ENCODE results near the gene SKIL. TPM values are rescaled to one million over a fixed set of nuclear protein-coding genes. Genes with fewer than 3 reads are reported as not detected.
A peak's percentile ranks its signal among the peaks of the same experiment; 100 is the strongest.

Gene SKIL
- total RNA-seq, 1 experiment from 2014 or later: 15.1 TPM

GRCh38 chr3:170437696-170438407 is 80.3 kb downstream of the SKIL start:
- no peaks in the 10 kb centered on the region for H3K27me3 ChIP-seq (ENCODE audit: insufficient read depth, low read length)
- ChIA-PET RAD21 (ENCODE audit: low non-redundant PET in 1 of 2, low total read pairs in 2 of 2, uncharacterized antibody in 2 of 2, unreplicated experiment in 2 of 2) (no interaction called here), CTCF (interaction anchor here (0.6 kb wide), 1 partner anchor 24 kb away, joined by 3 read pairs; no protein-coding TSS in a partner anchor), POLR2A (no interaction called here)
- H3K4me1 ChIP-seq (ENCODE audit: control insufficient read depth in 1 of 2, insufficient read depth in 2 of 2, low read length in 2 of 2): no peaks in the 10 kb centered on the region
- no peak overlapping the region for H2AFZ ChIP-seq (ENCODE audit: low read depth, low read length, poor library complexity, severe bottlenecking)
- H3K27ac ChIP-seq (ENCODE audit: low read depth, low read length): no peak overlapping the region
- no peak for DNase-seq (ENCODE audit: low read depth, low spot score)
- H3K9ac ChIP-seq (ENCODE audit: low read length): no peak overlapping the region
- H3K4me2 ChIP-seq (ENCODE audit: low read length): no peak overlapping the region
- no peak overlapping the region for H3K4me3 ChIP-seq (replicated peaks in 1 of 2; ENCODE audit: low read depth in 1 of 2, low read length in 2 of 2)
- no peaks in the 10 kb centered on the region for H3K36me3 ChIP-seq (ENCODE audit: control insufficient read depth in 1 of 2, insufficient read depth in 2 of 2, low read length in 2 of 2)
- no peaks in the 10 kb centered on the region for H4K20me1 ChIP-seq (ENCODE audit: insufficient read depth)
- 0 out of 2 replicates have a peak, but pooled peaks have one; percentile 27 for ATAC-seq
- no peaks in the 10 kb centered on the region for H3K79me2 ChIP-seq (ENCODE audit: insufficient read depth, low read length)
- no peaks in the 10 kb centered on the region for H3K9me2 ChIP-seq (ENCODE audit: insufficient read depth)
- TF ChIP-seq CBX3 (IDR thresholded peaks at IDR 0.05; ENCODE audit: low read depth): no peak
- TF ChIP-seq TCF7L2 (IDR thresholded peaks at IDR 0.05; ENCODE audit: borderline replicate concordance, extremely low read depth, insufficient read depth, insufficient read length): no peak
- TF ChIP-seq SP1 (IDR thresholded peaks at IDR 0.05; ENCODE audit: low read depth): no peak
- no peak for TF ChIP-seq FOSL1 (IDR thresholded peaks at IDR 0.05; ENCODE audit: low read depth)
- no peak for TF ChIP-seq ELF1 (IDR thresholded peaks at IDR 0.05; ENCODE audit: borderline replicate concordance, low read depth)
- TF ChIP-seq SIN3A (IDR thresholded peaks at IDR 0.05; ENCODE audit: low read depth): no peak
- no peak for TF ChIP-seq JUND (IDR thresholded peaks at IDR 0.05)
- TF ChIP-seq RAD21 (IDR thresholded peaks at IDR 0.05; ENCODE audit: low read depth): no peak
- no peak for TF ChIP-seq CTCF (IDR thresholded peaks at IDR 0.05 in 2 of 3, conservative IDR thresholded peaks at IDR 0.05 in 1 of 3; ENCODE audit: borderline replicate concordance in 1 of 3, insufficient read depth in 1 of 3, low read depth in 2 of 3, low read length in 2 of 3)
- no peak for TF ChIP-seq POLR2A (IDR thresholded peaks at IDR 0.05; ENCODE audit: borderline replicate concordance, extremely low read depth, insufficient read depth, insufficient read length)
- no peak for TF ChIP-seq YY1 (IDR thresholded peaks at IDR 0.05; ENCODE audit: extremely low read depth, insufficient replicate concordance, low read depth, low read length)
- no peak for TF ChIP-seq CEBPB (IDR thresholded peaks at IDR 0.05; ENCODE audit: low read depth)
- no peak for TF ChIP-seq EZH2phosphoT487 (IDR thresholded peaks at IDR 0.05; ENCODE audit: borderline replicate concordance)
- no peak for TF ChIP-seq ZBTB33 (IDR thresholded peaks at IDR 0.05; ENCODE audit: extremely low read depth, insufficient replicate concordance, low read length)
- BruUV-seq (replicated peaks): no TSS peak
- intact Hi-C loops (cut with micrococcal nuclease): no loop called here
- H3K9me3 ChIP-seq (ENCODE audit: control insufficient read depth in 1 of 2, insufficient read depth in 1 of 2, low read depth in 1 of 2, low read length in 2 of 2): no peaks in the 10 kb centered on the region
